Measurements from ENCODE around the gene KISS1R.
A peak's percentile ranks its signal among the peaks of the same experiment; 100 is the strongest.
"Not testable (repeated sequence)": the region's sequence is repeated elsewhere in the genome, so short reads cannot be mapped to it uniquely, and the experiment has no call there.

The KISS1R gene

DNA sequence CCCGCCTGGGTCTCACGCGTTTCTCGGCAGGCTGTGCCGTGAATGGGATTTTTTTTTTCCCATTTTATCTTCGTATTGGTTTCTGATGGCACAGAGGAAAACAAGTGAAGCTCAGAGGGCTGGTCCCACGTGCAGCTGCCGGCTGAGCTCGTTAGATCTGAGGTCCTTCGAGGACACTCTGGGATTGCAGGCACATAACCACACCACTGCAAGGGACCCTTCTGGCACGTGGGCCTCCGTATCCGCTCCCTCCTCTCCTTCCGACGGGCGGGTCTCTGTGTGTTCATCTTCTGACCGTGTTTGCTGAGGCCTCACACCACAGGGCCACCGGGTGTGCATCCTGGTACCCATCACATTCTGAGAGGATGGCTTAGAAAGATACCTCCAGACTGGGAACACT, 41.0 kb upstream of the KISS1R start:
- DNase-seq (no peak), ATAC-seq (replicated peaks) (no peak)
- Mint-ChIP-seq H3K27ac (no peak overlapping the region), H3K4me3 (no peak overlapping the region), H3K27me3 (no peaks in the 10 kb centered on the region), H3K9me3 (peaks cover 0 to 1% of the 10 kb centered on the region in 2 donors), H3K4me1 (peaks cover 12 to 17% of the 10 kb centered on the region in 2 donors), H3K36me3 (peaks cover 29 to 42% of the 10 kb centered on the region in 2 donors)

DNA sequence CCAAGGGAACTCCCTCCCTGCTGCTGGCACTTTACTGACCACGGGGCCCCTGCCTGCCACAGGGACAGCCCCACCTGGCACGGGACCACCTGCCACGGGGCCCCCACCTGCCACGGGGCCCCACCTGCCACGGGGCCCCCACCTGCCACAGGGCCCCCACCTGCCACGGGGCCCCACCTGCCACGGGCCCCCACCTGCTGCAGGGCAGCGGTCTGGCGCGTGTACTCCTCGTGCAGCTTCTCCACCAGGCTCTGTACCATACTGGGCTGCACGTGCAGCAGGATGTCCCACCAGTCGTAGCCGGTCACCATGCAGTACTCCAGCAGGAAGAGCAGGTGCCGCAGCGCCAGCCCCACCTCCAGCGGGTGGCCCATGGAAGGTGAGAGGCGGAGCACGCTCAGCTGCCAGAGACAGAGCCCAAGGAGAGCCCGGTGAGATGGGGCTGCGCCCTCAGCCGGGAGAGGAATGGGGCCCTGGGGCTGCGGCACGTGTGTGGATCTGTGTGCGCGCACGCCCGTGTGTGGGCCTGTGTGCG, 40.3 kb upstream of the KISS1R start:
- Mint-ChIP-seq H3K4me1 (peaks cover 12 to 17% of the 10 kb centered on the region in 2 donors), H3K27ac (no peak overlapping the region), H3K4me3 (no peak overlapping the region), H3K9me3 (no peaks in the 10 kb centered on the region), H3K27me3 (no peaks in the 10 kb centered on the region), H3K36me3 (peaks cover 32 to 45% of the 10 kb centered on the region in 2 donors)
- no peak for DNase-seq
- no peak for ATAC-seq (replicated peaks)

DNA sequence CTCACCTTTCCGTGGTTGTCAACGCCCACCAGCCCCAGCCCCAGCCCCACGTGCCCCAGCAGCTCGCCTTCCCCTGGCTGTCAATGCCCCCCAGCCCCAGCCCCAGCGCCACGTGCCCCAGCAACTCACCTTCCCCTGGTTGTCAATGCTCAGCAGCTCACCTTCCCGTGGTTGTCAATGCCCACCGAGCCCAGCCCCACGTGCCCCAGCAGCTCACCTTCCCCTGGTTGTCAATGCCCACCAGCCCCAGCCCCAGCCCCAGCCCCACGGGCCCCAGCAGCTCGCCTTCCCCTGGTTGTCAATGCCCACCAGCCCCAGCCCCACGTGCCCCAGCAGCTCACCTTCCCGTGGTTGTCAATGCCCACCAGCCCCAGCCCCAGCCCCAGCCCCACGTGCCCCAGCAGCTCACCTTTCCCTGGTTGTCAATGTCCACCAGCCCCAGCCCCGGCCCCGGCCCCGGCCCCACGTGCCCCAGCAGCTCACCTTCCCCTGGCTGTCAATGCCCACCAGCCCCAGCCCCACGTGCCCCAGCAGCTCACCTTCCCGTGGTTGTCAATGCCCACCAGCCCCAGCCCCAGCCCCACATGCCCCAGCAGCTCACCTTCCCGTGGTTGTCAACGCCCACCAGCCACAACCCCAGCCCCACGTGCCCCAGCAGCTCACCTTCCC, 39.0 kb upstream of the KISS1R start:
- H3K4me1 Mint-ChIP-seq; DNase-seq; H3K4me3 Mint-ChIP-seq; H3K27ac Mint-ChIP-seq; H3K9me3 Mint-ChIP-seq; ATAC-seq (replicated peaks); H3K27me3 Mint-ChIP-seq: not testable (repeated sequence)
- peaks cover 38 to 43% of the 10 kb centered on the region in 2 donors for H3K36me3 Mint-ChIP-seq

DNA sequence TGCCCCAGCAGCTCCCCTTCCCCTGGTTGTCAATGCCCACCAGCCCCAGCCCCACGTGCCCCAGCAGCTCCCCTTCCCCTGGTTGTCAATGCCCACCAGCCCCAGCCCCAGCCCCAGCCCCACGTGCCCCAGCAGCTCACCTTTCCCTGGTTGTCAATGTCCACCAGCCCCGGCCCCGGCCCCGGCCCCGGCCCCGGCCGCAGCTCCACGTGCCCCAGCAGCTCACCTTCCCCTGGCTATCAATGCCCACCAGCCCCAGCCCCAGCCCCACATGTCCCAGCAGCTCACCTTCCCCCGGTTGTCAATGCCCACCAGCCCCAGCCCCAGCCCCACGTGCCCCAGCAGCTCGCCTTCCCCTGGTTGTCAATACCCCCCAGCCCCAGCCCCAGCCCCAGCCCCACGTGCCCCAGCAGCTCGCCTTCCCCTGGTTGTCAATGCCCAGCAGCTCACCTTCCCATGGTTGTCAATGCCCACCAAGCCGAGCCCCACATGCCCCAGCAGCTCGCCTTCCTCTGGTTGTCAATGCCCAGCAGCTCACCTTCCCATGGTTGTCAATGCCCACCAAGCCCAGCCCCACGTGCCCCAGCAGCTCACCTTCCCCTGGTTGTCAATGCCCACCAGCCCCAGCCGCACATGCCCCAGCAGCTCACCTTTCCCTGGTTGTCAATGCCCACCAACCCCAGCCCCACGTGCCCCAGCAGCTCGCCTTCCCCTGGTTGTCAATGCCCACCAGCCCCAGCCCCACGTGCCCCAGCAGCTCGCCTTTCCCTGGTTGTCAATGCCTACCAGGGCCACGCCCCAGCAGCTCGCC, 38.2 kb upstream of the KISS1R start:
- H3K27me3 Mint-ChIP-seq; H3K4me1 Mint-ChIP-seq; DNase-seq; H3K4me3 Mint-ChIP-seq; ATAC-seq (replicated peaks); H3K9me3 Mint-ChIP-seq: not testable (repeated sequence)
- H3K36me3 Mint-ChIP-seq: peaks cover 43 to 46% of the 10 kb centered on the region in 2 donors
- peak overlapping the region; percentile 47 for H3K27ac Mint-ChIP-seq

DNA sequence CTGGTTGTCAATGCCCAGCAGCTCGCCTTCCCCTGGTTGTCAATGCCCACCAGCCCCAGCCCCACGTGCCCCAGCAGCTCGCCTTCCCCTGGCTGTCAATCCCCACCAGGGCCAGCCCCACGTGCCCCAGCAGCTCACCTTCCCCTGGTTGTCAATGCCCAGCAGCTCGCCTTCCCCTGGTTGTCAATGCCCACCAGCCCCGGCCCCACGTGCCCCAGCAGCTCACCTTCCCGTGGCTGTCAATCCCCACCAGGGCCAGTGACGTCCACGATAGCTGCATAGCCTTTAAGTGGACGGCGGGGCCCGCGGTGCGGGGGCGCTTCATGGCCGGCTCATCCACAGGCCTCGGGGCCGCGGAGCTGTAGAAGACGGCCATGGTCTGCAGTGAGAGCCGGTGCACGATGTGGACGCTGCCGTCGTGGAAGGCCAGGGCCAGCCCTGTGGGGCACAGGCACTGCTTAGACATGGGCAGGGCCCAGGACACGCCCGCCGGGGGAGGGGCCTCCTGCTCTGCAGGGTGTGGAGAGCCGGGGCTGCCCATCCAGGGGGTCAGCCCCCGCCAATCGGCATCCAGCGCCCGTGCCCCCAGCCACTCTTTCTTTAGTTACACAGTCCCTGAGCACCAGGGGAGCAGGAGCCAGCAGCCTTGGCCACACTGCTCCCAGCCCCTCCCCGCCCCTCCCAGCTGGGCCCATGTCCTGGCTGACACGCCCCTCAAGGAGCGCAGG, 37.3 kb upstream of the KISS1R start:
- no peaks in the 10 kb centered on the region for H3K27me3 Mint-ChIP-seq
- no peak for ATAC-seq (replicated peaks)
- H3K27ac Mint-ChIP-seq: no peak overlapping the region

DNA sequence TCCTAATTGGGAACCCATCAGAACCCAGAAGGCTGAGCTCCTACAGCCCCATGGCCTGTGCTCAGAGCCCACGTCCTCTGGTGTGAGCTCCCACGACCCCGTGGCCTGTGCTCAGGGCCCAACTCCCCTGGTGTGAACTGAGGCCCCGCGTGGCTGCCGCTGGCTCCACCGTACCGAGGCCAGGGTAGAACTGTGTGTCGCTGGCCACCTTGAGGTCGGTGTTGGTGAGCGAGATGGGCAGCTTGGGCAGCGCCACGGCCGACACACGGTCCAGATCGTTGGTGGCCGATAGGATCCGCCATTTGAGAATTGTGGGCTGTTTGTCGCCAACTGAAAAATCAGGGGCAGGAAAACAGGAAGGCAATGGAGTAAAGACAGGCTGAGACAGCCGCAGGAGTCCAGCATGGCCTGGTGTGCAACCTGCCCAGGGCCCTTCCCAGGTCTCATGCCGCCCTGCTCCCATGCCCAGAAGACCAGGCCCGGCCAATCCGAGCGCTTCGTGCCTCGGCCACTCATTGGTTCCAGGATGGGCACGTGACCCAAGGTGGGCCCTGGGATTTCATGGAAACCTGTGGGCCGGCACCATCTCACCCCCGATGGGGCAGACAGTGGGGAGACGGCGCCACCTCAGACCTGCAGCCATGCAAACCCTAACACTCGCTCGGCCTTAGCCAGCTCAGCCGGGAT, 35.6 kb upstream of the KISS1R start:
- H3K27ac Mint-ChIP-seq: peak overlapping the region; percentile 14
- no peak for DNase-seq
- peaks cover 38 to 41% of the 10 kb centered on the region in 2 donors for H3K36me3 Mint-ChIP-seq
- no peak for ATAC-seq (replicated peaks)
- H3K4me1 Mint-ChIP-seq: peaks cover 4 to 6% of the 10 kb centered on the region in 2 donors
- no peaks in the 10 kb centered on the region for H3K27me3 Mint-ChIP-seq
- no peak overlapping the region for H3K4me3 Mint-ChIP-seq
- H3K9me3 Mint-ChIP-seq: no peaks in the 10 kb centered on the region

More for the DNA sequence above, 37.3 kb upstream of the KISS1R start:
- peaks cover 43 to 45% of the 10 kb centered on the region in 2 donors for H3K36me3 Mint-ChIP-seq
- no peak overlapping the region for H3K4me3 Mint-ChIP-seq
- peaks cover 4 to 6% of the 10 kb centered on the region in 2 donors for H3K4me1 Mint-ChIP-seq
- DNase-seq: no peak
- no peaks in the 10 kb centered on the region for H3K9me3 Mint-ChIP-seq

DNA sequence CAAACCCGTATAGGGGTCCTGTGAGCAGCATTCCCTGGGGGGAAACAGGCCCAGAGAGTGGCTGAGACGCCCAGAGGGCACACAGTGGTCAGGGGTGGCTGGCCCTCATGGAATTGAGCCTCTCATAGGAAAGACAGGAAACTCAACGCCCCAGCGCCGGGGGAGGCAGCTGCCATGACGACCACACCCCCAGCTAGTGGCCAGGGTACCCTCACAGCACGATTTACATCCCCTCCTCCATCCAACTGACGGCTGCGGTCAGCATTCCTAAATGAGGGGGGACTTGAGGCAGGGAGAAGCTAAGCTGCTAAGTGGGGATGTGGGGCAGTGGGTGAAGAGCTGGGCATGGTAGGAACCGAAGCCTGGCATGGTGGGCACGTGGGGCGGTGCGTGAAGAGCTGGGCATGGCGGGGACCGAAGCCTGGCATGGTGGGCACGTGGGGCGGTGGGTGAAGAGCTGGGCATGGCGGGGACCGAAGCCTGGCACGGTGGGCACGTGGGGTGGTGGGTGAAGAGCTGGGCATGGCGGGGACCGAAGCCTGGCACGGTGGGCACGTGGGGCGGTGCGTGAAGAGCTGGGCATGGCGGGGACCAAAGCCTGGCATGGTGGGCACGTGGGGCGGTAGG, 34.1 kb upstream of the KISS1R start:
- Mint-ChIP-seq H3K27ac (no peak overlapping the region), H3K27me3 (no peaks in the 10 kb centered on the region), H3K36me3 (peaks cover 41 to 43% of the 10 kb centered on the region in 2 donors)

DNA sequence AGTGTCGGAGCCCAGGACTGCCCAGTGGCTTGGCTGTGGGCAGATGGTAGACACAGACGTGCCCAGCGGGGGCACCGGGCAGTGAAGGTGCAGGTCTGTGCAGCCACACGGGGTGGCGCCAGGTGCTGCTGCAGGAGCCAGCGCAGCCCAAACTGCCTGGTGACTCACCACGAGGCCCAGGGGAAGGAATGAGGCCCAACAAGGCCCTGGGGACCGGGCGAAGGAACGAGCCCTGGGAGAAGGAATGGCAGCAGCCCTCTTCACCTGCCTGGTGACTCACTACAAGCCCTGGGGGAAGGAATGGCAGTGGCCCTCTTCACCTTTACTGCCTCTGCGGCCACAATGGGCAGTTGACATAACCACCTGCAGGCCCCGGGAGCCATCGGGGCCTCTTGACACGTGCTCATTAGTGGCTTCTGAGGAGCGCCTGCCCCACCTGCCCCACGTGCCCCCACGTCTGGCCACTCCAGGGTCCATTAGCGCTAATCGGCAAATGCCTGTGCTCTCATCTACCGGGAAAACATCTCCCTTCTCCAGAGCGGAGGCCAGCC, 33.4 kb upstream of the KISS1R start:
- DNase-seq: no peak
- Mint-ChIP-seq H3K27me3 (no peaks in the 10 kb centered on the region), H3K4me3 (no peak overlapping the region), H3K36me3 (peaks cover 41 to 44% of the 10 kb centered on the region in 2 donors), H3K4me1 (peaks cover 4 to 9% of the 10 kb centered on the region in 2 donors), H3K9me3 (no peaks in the 10 kb centered on the region), H3K27ac (no peak overlapping the region)
- ATAC-seq (replicated peaks): no peak

More for the DNA sequence above, 34.1 kb upstream of the KISS1R start:
- ATAC-seq (replicated peaks) (no peak), DNase-seq (no peak)
- peak overlapping the region in 1 of 2 donors; percentile 22 for H3K4me3 Mint-ChIP-seq
- peaks cover 4 to 6% of the 10 kb centered on the region in 2 donors for H3K4me1 Mint-ChIP-seq
- H3K9me3 Mint-ChIP-seq: no peaks in the 10 kb centered on the region

DNA sequence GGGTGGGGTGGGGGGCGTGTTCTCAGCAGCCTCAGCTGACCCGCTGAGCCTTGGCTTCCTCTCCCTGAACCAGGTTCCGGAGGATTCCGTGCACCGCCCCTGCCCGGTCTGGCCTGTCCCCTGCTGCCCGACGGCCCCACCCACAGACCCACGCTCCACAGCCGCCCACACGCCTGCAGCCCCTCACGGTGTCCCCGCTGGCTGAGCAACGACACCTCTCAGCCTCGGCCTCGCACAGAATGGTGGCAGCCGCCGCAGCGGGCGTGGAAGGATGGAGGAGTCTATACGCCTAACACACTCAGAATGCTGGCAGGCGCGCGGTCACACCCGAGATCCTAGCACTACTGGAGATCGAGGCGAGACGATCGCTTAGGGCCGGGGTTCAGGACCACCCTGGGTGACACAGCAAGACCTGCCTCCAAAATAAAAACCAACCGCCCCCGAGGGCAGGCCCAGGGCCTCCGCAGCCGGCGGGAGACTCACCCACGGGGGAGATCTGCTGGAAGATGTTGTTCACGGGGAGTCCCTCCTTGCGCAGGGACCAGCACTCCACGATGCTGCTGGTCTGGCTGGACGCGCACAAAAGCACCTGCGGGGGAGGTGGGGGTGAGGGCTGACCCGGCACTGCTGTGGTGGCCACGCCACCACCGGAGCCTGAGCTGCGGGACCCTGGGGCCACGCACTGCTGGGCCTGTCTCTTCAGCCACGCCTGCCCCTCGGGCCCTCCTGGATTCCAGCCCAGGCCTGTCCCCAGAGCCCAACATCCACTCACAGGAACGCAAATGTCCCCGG, 32.5 kb upstream of the KISS1R start:
- Mint-ChIP-seq H3K4me3 (no peak overlapping the region), H3K27ac (peak overlapping the region; percentile 62), H3K27me3 (no peaks in the 10 kb centered on the region), H3K4me1 (peaks cover 0 to 4% of the 10 kb centered on the region in 2 donors), H3K36me3 (peaks cover 38 to 44% of the 10 kb centered on the region in 2 donors), H3K9me3 (no peaks in the 10 kb centered on the region)
- ATAC-seq (replicated peaks): no peak
- no peak for DNase-seq

DNA sequence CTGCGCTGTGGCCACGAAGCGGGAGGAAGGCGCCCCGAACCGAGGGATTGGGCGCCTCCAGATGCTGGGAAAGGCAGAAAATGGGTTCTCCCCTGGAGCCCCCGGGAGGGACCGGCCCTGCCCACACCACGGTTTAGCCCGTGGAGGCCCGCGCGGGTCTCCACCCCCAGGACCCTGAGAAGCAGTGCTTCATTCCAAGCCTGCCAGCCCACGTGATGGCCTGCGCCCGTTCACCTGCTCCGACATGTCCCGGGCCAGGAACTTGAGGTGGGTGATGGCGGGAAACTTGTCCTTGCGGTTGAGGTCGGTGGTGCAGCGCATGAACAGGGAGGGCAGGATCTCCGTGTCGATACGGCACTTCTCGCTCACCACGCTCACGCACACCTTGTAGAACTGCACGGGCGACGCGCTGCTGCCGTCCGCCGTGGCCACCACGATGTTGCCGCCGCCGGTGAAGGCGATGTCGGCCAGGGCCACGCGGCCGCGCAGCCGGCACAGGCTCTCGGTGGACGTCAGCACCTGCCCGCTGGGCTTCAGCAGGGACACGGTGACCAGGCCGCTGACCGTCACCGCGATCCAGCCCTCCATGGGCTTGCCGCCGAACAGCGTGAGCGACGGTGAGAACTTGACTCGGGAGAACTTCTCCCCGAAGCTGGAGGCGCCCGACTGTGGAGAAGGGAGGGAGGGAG, 31.5 kb upstream of the KISS1R start:
- DNase-seq: no peak
- peaks cover 0 to 4% of the 10 kb centered on the region in 2 donors for H3K4me1 Mint-ChIP-seq
- H3K36me3 Mint-ChIP-seq: peaks cover 37 to 43% of the 10 kb centered on the region in 2 donors
- H3K4me3 Mint-ChIP-seq: no peak overlapping the region
- H3K9me3 Mint-ChIP-seq: no peaks in the 10 kb centered on the region
- H3K27me3 Mint-ChIP-seq: no peaks in the 10 kb centered on the region
- no peak for ATAC-seq (replicated peaks)
- no peak overlapping the region for H3K27ac Mint-ChIP-seq

DNA sequence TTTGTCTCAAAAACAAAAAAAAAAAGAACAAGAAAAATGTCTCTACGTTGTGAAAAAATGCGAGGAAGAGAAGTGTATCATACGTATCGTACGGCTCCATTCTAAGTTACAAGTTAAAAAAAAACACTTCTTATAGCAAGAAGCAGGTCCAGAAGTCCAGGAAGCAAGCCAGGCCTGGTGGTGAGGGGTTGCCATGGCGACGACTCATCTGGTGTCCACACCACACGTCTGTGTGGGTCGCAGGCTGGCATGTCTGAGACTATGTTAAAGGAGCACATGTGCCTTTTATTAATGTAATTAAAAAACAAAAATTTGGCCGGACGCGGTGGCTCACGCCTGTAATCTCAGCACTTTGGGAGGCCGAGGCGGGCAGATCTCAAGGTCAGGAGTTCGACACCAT, 30.1 kb upstream of the KISS1R start:
- Mint-ChIP-seq H3K4me1 (peaks cover 6 to 15% of the 10 kb centered on the region in 2 donors), H3K36me3 (peaks cover 25 to 30% of the 10 kb centered on the region in 2 donors), H3K9me3 (no peaks in the 10 kb centered on the region), H3K27ac (no peak overlapping the region), H3K4me3 (no peak overlapping the region), H3K27me3 (no peaks in the 10 kb centered on the region)
- ATAC-seq (replicated peaks): no peak
- no peak for DNase-seq

DNA sequence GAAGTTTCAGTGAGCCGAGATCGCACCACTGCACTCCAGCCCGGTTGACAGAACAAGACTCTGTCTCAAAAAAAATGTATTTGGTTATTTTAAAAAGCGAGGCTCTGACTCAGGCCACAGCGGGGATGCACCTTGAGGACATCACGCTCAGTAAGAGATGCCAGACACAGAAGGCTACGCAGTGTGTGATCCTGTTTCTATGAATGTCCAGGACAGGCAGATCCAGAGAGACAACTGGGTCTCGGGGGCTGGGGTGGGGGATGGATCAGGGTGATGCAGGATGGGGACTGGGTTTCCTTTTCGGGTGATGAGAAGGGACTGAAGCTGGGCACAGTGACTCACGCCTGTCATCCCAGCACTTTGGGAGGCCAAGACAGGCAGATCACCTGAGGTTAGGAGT, 29.5 kb upstream of the KISS1R start:
- no peak overlapping the region for H3K4me3 Mint-ChIP-seq

More for the DNA sequence above, 29.5 kb upstream of the KISS1R start:
- Mint-ChIP-seq H3K27me3 (no peaks in the 10 kb centered on the region), H3K36me3 (peaks cover 24 to 26% of the 10 kb centered on the region in 2 donors), H3K9me3 (no peaks in the 10 kb centered on the region), H3K4me1 (peaks cover 9 to 18% of the 10 kb centered on the region in 2 donors), H3K27ac (no peak overlapping the region)
- ATAC-seq (replicated peaks) (no peak), DNase-seq (no peak)

All from stimulated activated naive B cell treated with anti-CD40 and anti-IgM and Interleukin-4, amounts not matched to agents 10 μg/mL and 1 μg/mL and 100 μg/mL, for 72 hours (primary cell).